ENCODE data around the gene PDE2A.

- TF ChIP-seq POLR2AphosphoS5 (IDR thresholded peaks at IDR 0.05; ENCODE audit: low read depth, low read length) (no peak), REST (IDR thresholded peaks at IDR 0.05; ENCODE audit: insufficient read depth in 1 of 2, low read depth in 2 of 2, low read length in 1 of 2) (no peak), TCF7L2 (IDR thresholded peaks at IDR 0.05; ENCODE audit: low read depth, low read length) (no peak), SIN3A (IDR thresholded peaks at IDR 0.05; ENCODE audit: borderline replicate concordance, insufficient read depth, low read depth, low read length) (no peak)
- TF ChIP-seq, protein P1, sequence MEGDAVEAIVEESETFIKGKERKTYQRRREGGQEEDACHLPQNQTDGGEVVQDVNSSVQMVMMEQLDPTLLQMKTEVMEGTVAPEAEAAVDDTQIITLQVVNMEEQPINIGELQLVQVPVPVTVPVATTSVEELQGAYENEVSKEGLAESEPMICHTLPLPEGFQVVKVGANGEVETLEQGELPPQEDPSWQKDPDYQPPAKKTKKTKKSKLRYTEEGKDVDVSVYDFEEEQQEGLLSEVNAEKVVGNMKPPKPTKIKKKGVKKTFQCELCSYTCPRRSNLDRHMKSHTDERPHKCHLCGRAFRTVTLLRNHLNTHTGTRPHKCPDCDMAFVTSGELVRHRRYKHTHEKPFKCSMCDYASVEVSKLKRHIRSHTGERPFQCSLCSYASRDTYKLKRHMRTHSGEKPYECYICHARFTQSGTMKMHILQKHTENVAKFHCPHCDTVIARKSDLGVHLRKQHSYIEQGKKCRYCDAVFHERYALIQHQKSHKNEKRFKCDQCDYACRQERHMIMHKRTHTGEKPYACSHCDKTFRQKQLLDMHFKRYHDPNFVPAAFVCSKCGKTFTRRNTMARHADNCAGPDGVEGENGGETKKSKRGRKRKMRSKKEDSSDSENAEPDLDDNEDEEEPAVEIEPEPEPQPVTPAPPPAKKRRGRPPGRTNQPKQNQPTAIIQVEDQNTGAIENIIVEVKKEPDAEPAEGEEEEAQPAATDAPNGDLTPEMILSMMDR (IDR thresholded peaks at IDR 0.05): no peak
Observed at GRCh38 chr11:72588421-72589410, 85.5 kb downstream of the PDE2A start.

All from Panc1 (cell line).